Measurements from ENCODE around the gene EPS8L3.

DNA sequence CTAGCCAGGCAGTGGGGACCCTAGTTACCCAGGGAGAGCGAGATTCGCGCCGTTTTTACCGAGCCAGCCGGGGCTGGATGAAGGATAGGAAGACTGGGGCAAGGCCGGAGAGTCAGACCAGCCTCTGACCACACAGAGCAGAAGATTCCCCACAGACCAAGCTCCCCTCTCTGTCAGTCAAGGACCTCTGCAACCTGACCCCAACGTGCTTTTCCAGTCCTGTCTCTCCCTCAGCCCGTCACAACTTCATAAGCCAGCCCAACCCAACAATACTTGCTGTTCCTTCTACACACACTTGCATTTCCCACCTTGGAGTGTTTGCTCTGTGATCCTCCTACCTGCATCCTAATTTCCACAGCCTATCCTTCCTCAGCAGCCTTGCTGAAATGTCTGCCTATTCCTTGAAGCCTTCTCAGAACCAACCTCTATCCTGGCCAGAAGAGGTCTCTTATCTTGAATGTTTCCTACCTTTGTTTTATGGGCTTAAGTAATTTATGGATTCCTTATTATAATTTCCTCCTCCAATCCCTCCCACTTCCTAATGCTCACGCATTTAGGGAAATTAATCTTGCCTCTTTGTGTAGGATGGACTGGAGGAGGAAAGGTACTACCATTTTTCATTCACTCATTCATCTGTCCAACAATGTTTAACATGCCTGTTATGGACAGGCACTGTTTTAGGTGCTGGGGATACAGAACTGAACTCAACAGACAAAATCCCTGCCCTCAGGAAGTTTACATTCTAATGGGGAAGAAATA is 22.9 kb downstream of the EPS8L3 start, which contains the start of gene GSTM3:
- TF ChIP-seq, protein P1, sequence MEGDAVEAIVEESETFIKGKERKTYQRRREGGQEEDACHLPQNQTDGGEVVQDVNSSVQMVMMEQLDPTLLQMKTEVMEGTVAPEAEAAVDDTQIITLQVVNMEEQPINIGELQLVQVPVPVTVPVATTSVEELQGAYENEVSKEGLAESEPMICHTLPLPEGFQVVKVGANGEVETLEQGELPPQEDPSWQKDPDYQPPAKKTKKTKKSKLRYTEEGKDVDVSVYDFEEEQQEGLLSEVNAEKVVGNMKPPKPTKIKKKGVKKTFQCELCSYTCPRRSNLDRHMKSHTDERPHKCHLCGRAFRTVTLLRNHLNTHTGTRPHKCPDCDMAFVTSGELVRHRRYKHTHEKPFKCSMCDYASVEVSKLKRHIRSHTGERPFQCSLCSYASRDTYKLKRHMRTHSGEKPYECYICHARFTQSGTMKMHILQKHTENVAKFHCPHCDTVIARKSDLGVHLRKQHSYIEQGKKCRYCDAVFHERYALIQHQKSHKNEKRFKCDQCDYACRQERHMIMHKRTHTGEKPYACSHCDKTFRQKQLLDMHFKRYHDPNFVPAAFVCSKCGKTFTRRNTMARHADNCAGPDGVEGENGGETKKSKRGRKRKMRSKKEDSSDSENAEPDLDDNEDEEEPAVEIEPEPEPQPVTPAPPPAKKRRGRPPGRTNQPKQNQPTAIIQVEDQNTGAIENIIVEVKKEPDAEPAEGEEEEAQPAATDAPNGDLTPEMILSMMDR (IDR thresholded peaks at IDR 0.05 in 2 of 3, conservative IDR thresholded peaks at IDR 0.05 in 1 of 3; ENCODE audit: borderline replicate concordance in 1 of 3, insufficient read depth in 1 of 3, low read depth in 2 of 3, low read length in 2 of 3): no peak
- no peak for TF ChIP-seq POLR2A (IDR thresholded peaks at IDR 0.05; ENCODE audit: borderline replicate concordance, extremely low read depth, insufficient read depth, insufficient read length)
- no peak for TF ChIP-seq FOSL1 (IDR thresholded peaks at IDR 0.05; ENCODE audit: low read depth)
- no peak for TF ChIP-seq POLR2AphosphoS5 (IDR thresholded peaks at IDR 0.05; ENCODE audit: low read depth, low read length)
- TF ChIP-seq SP1 (IDR thresholded peaks at IDR 0.05; ENCODE audit: low read depth): no peak
- no peak for TF ChIP-seq EZH2phosphoT487 (IDR thresholded peaks at IDR 0.05; ENCODE audit: borderline replicate concordance)
- TF ChIP-seq, protein P2, sequence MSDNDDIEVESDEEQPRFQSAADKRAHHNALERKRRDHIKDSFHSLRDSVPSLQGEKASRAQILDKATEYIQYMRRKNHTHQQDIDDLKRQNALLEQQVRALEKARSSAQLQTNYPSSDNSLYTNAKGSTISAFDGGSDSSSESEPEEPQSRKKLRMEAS (IDR thresholded peaks at IDR 0.05): no peak
- no peak for TF ChIP-seq EZH2 (IDR thresholded peaks at IDR 0.05)
- TF ChIP-seq, protein P3, sequence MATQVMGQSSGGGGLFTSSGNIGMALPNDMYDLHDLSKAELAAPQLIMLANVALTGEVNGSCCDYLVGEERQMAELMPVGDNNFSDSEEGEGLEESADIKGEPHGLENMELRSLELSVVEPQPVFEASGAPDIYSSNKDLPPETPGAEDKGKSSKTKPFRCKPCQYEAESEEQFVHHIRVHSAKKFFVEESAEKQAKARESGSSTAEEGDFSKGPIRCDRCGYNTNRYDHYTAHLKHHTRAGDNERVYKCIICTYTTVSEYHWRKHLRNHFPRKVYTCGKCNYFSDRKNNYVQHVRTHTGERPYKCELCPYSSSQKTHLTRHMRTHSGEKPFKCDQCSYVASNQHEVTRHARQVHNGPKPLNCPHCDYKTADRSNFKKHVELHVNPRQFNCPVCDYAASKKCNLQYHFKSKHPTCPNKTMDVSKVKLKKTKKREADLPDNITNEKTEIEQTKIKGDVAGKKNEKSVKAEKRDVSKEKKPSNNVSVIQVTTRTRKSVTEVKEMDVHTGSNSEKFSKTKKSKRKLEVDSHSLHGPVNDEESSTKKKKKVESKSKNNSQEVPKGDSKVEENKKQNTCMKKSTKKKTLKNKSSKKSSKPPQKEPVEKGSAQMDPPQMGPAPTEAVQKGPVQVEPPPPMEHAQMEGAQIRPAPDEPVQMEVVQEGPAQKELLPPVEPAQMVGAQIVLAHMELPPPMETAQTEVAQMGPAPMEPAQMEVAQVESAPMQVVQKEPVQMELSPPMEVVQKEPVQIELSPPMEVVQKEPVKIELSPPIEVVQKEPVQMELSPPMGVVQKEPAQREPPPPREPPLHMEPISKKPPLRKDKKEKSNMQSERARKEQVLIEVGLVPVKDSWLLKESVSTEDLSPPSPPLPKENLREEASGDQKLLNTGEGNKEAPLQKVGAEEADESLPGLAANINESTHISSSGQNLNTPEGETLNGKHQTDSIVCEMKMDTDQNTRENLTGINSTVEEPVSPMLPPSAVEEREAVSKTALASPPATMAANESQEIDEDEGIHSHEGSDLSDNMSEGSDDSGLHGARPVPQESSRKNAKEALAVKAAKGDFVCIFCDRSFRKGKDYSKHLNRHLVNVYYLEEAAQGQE (IDR thresholded peaks at IDR 0.05; ENCODE audit: low read depth): no peak
- no peak for TF ChIP-seq YY1 (IDR thresholded peaks at IDR 0.05; ENCODE audit: extremely low read depth, insufficient replicate concordance, low read depth, low read length)
- TF ChIP-seq ZFX (IDR thresholded peaks at IDR 0.05): no peak

All from HCT116 (cell line).